Mucosa of descending colon (tissue), 3 donors: Measurements from ENCODE around the gene TYMP. TPM values are rescaled to one million over a fixed set of nuclear protein-coding genes. Genes with fewer than 3 reads are reported as not detected.

Source experiments
- ATAC-seq: fragments of 200-7000 bp; cut with Tn5 transposase; one replicate; pipeline ENCODE4 v1.9.1; 2020; ENCODE audit warnings: mild to moderate bottlenecking, moderate library complexity
- DNase-seq, 3 donors: peaks; one replicate each; pipeline ENCODE4 v3.0.0-alpha.2; 2020
- H3K36me3 ChIP-seq: fragments of 200-600 bp; one replicate; pipeline ENCODE4 v1.8.0; 2021; ENCODE audit warnings: low read depth, mild to moderate bottlenecking
- H3K4me1 ChIP-seq: fragments of 200-600 bp; one replicate; pipeline ENCODE4 v1.8.0; 2021; ENCODE audit warnings: low read depth, mild to moderate bottlenecking
- H3K4me3 ChIP-seq: fragments of 200-600 bp; one replicate; pipeline ENCODE4 v1.8.0; 2021; ENCODE audit warnings: mild to moderate bottlenecking
- H3K9me3 ChIP-seq: fragments of 200-600 bp; one replicate; pipeline ENCODE4 v1.8.0; 2021; ENCODE audit warnings: mild to moderate bottlenecking
- intact Hi-C, 2 donors: fragments of 100-400 bp; cut with DNase I in 1 of 2; cut with micrococcal nuclease in 1 of 2; formaldehyde crosslinking; loops; one replicate each; pipeline versions ENCODE4 v1.11.0 to v1.11.1; 2022; cut with DNase I, micrococcal nuclease
- total RNA-seq, 3 donors: library from RNA; stranded (reverse); fragmentation: NEBNext Ultra II Directional in 2 of 3; extraction: Animal tissue kit (Norgen Biotek cat#: 25700) in 2 of 3; gene quantifications; one replicate each; pipeline versions ENCODE4 v1.2.1 to v1.2.4, GENCODE V29; 2021 to 2023
- TF ChIP-seq, protein P1 (sequence below): fragments of 200-600 bp; IDR thresholded peaks from one replicate; pipeline ENCODE4 v1.8.0; 2022; ENCODE audit warnings: antibody characterized with exemption, mild to moderate bottlenecking
- donor health status: DM: no; HTN: no; CAD: no; lungs with moderate emphysema.
- donor health status: DM: no; HTN: no; CAD: no.
- donor health status: DM: no; HTN: yes; CAD: no.

Gene TYMP
- total RNA-seq, 3 donors from 2014 or later: 27.7 to 88.7 (median 34.8) TPM

DNA sequence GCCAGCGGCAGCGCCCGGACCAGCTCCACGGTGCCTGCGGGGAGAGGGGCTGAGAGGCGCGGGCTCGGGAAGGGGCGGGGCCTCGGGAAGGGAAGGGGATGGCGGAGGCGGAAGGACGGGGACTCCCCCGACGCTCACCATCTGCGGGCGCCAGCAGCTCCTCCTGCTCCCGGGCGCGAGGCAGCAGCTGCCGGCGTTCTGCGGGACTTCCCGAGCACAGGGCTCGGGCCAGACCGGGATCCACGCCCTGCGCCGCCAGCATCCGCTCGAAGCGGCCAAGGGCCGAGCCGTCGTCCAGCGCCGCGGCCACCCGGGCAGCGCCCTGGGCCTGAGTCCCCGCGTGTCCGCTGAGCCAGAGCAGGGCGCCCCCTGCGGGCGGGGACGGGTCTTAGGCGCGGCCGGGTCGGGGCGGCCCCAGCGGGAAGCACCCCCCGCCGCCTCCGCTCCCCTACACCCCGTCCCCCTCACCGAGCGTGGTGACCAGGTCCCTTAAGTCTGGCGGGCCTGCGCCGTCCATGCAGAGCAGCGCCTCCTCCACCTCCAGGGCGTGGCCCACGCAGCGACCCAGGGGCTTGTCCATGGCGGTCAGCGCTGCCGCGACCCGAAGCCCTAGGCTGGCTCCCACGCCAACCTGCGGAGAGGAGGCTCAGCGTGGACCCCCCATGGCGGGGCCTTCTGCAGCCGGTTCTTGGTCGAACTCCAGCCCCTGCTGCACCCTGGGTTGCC is 3.5 kb downstream of the TYMP start:
- intact Hi-C loops: loop anchor here in 1 of 2 donors (5.0 kb wide), 1 partner anchor 96 kb away; no protein-coding TSS in a partner anchor
- peaks cover 49% of the 10 kb centered on the region for H3K4me1 ChIP-seq
- ATAC-seq: peak; percentile 47

DNA sequence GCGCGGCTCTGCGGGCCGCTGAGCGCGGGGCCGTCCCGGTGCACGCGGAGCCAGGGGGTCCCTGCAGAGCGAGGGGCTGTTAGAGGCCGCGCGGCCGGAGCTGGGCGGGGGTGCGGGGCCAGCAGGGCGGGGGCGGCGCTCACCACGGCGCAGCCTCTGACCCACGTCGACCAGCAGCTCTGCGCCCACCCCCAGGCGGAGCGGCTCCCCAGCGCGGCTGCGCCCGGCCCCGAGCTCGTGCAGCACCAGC is 4.0 kb downstream of the TYMP start:
- intact Hi-C loops: loop anchor here in 1 of 2 donors (5.0 kb wide), 1 partner anchor 97 kb away; no protein-coding TSS in a partner anchor
- Histone ChIP-seq H3K36me3 (peaks cover 7% of the 10 kb centered on the region), H3K4me3 (peak overlapping the region; percentile 46), H3K9me3 (no peaks in the 10 kb centered on the region), H3K4me1 (peaks cover 46% of the 10 kb centered on the region)
- DNase-seq: no peak
- ATAC-seq: no peak
- TF ChIP-seq, protein P1, sequence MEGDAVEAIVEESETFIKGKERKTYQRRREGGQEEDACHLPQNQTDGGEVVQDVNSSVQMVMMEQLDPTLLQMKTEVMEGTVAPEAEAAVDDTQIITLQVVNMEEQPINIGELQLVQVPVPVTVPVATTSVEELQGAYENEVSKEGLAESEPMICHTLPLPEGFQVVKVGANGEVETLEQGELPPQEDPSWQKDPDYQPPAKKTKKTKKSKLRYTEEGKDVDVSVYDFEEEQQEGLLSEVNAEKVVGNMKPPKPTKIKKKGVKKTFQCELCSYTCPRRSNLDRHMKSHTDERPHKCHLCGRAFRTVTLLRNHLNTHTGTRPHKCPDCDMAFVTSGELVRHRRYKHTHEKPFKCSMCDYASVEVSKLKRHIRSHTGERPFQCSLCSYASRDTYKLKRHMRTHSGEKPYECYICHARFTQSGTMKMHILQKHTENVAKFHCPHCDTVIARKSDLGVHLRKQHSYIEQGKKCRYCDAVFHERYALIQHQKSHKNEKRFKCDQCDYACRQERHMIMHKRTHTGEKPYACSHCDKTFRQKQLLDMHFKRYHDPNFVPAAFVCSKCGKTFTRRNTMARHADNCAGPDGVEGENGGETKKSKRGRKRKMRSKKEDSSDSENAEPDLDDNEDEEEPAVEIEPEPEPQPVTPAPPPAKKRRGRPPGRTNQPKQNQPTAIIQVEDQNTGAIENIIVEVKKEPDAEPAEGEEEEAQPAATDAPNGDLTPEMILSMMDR: no peak

More for the DNA sequence above, 3.5 kb downstream of the TYMP start:
- Histone ChIP-seq H3K9me3 (no peaks in the 10 kb centered on the region), H3K4me3 (peak overlapping the region; percentile 46), H3K36me3 (peaks cover 7% of the 10 kb centered on the region)
- TF ChIP-seq, protein P1: peak; percentile 69
- peak; percentile 81 to 94 (median 91) for DNase-seq

DNA sequence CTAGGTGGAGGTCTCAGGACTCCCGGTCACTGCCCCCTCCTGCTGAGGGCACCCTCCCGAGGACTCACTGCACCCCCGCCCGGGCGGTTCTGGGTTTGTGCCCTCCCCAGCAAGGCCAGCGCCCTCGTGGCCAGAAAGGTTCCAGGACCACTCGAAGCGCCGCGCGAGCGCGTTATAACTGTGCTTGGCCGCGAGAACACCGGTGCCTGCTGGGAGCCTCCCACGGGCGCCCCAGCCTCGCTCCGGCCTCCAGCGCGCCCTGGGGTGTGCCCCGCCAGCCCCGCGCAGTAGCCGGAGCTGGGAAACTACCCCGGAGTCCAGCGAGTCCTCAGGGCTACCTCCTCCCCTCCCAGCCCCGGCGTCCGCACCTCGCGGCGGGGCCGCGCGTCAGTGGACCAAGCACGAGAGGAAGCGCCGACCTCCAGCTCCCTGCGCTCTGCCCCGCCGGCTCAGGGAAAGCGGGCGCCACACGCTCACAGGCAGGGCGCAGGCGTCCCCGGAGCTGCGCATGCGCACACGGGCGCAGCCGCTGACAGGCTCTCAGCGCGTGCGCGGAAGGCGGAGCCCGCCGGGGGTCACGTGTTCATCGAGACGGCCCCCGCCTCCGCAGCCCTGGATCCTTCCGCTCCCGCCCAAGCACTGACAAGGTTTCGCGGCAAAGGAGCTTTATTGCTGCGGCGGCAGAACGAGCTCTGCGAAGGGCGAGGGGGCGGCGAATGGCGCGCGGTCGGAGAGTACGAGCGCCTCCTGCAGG is 4.5 kb downstream of the TYMP start, which contains the start of gene SCO2:
SCO2 (minus strand) TSS at position 495 of the 754 bp plus-strand sequence. CDS start 1,187 bp downstream, outside the sequence.
- DNase-seq (peak; percentile 98), ATAC-seq (peak; percentile 60)
- TF ChIP-seq, protein P1: peak; percentile 67
- H3K9me3 ChIP-seq: no peaks in the 10 kb centered on the region
- peaks cover 7% of the 10 kb centered on the region for H3K36me3 ChIP-seq
- peaks cover 41% of the 10 kb centered on the region for H3K4me1 ChIP-seq
- intact Hi-C loops: loop anchor here in 1 of 2 donors (5.0 kb wide), 1 partner anchor 97 kb away; no protein-coding TSS in a partner anchor
- peak within 1 kb of the TSS; percentile 46 for H3K4me3 ChIP-seq

DNA sequence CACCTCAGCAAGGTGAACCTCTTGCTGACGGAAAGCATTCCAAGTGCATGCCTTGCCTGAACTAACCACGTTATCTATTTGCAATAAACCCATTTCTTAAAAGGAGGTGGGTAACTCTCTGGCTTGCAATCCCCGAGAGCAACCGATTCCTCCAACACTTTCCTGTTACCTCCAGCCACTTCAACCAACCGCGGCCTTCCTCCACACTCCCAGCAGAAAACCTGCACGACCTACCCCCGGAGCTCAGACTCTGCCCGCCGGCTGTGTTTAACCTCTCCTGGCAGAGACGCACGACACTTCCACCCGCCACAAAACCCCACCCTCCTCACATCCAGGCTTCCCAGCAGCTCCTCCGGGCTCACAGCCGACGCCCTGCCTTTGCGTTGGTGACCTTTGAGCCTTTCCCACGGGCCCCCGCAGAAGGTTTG is 5.1 kb downstream of the TYMP start:
- H3K9me3 ChIP-seq: no peaks in the 10 kb centered on the region
- ATAC-seq (peak; percentile 47), DNase-seq (no peak)
- TF ChIP-seq, protein P1: no peak
- peak overlapping the region; percentile 46 for H3K4me3 ChIP-seq
- intact Hi-C loops: loop anchor here in 1 of 2 donors (5.0 kb wide), 1 partner anchor 98 kb away; no protein-coding TSS in a partner anchor
- peaks cover 7% of the 10 kb centered on the region for H3K36me3 ChIP-seq
- peaks cover 40% of the 10 kb centered on the region for H3K4me1 ChIP-seq

DNA sequence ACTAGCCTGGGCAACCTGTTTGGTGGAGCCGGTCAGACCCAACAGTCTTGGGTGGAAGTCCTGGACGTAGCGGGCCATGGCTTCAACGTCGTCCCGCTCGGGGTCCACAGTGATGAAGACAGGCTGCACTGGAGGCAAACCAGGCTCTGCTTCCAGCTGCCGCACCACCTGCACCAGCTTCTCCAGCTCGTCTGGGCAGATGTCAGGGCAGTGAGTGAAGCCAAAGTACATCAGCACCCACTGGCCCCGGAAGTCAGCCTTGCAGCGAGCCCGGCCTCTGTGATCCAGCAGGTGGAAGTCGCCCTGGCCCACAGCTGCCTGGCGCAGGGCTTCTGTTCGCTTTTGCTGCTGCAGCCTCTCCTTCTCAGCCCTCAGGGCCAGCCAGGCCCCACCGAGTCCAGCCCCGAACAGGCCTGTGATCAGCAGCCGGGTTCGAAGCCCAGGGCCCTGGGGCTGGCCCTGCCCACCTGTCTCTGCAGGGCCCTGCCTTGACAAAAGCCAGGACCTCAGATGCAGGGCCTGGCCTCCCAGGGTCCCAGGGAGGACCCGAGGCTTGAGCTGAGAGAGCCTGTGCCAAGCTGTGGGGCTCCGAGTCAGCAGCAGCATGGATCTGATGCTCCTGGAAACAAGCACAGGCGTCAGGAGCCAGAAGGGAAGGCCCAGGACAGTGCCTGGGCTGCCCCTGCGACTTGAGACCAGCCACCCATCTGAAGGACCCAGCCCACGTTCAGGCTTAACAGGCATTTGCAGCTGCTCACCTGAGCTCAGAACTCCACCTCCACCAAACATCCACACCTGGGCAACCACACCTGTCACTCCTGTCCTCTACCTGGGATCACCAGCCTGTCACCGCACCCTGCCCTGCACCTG is 5.8 kb downstream of the TYMP start:
- intact Hi-C loops: no loop called here
- TF ChIP-seq, protein P1: no peak
- Histone ChIP-seq H3K4me3 (peak overlapping the region; percentile 46), H3K36me3 (peaks cover 7% of the 10 kb centered on the region), H3K4me1 (peaks cover 35% of the 10 kb centered on the region), H3K9me3 (no peaks in the 10 kb centered on the region)
- ATAC-seq (peak; percentile 4), DNase-seq (peak in 2 of 3 donors; percentile 55 to 76)
